ENCODE data around the gene RASSF8.
"Not testable (repeated sequence)": the region's sequence is repeated elsewhere in the genome, so short reads cannot be mapped to it uniquely, and the experiment has no call there.

Gene RASSF8

GRCh38 chr12:26056335-26056734, 97.9 kb downstream of the RASSF8 start:
- no peak overlapping the region for H3K4me3 ChIP-seq (replicated peaks; ENCODE audit: low read depth, low read length)
- no peak for DNase-seq (ENCODE audit: extremely low read depth, low read depth)
- TF ChIP-seq CTCF (IDR thresholded peaks at IDR 0.05; ENCODE audit: low read depth, low read length, missing control alignments): no peak

- not testable (repeated sequence) for DNase-seq (ENCODE audit: extremely low read depth, low read depth); H3K4me3 ChIP-seq (replicated peaks; ENCODE audit: low read depth, low read length)
Observed at GRCh38 chr12:26057271-26057670, 98.8 kb downstream of the RASSF8 start.

- DNase-seq (ENCODE audit: extremely low read depth, low read depth): no peak
- TF ChIP-seq CTCF (IDR thresholded peaks at IDR 0.05; ENCODE audit: low read depth, low read length, missing control alignments): peak; percentile 25
- no peak overlapping the region for H3K4me3 ChIP-seq (replicated peaks; ENCODE audit: low read depth, low read length)
Observed at GRCh38 chr12:26058308-26058707, 99.8 kb downstream of the RASSF8 start.

- no peak for DNase-seq (ENCODE audit: extremely low read depth, low read depth)
- no peak overlapping the region for H3K4me3 ChIP-seq (replicated peaks; ENCODE audit: low read depth, low read length)
- TF ChIP-seq CTCF (IDR thresholded peaks at IDR 0.05; ENCODE audit: low read depth, low read length, missing control alignments): no peak
Observed at GRCh38 chr12:26058818-26059217, 100.3 kb downstream of the RASSF8 start.

GRCh38 chr12:26062006-26062405, 103.5 kb downstream of the RASSF8 start:
- H3K4me3 ChIP-seq (replicated peaks; ENCODE audit: low read depth, low read length): no peak overlapping the region
- no peak for TF ChIP-seq CTCF (IDR thresholded peaks at IDR 0.05; ENCODE audit: low read depth, low read length, missing control alignments)
- no peak for DNase-seq (ENCODE audit: extremely low read depth, low read depth)

GRCh38 chr12:26062566-26062965, 104.1 kb downstream of the RASSF8 start:
- DNase-seq (ENCODE audit: extremely low read depth, low read depth): peak; percentile 29
- H3K4me3 ChIP-seq (replicated peaks; ENCODE audit: low read depth, low read length): no peak overlapping the region
- TF ChIP-seq CTCF (IDR thresholded peaks at IDR 0.05; ENCODE audit: low read depth, low read length, missing control alignments): no peak

GRCh38 chr12:26065451-26065850, 107.0 kb downstream of the RASSF8 start:
- no peak for DNase-seq (ENCODE audit: extremely low read depth, low read depth)
- no peak for TF ChIP-seq CTCF (IDR thresholded peaks at IDR 0.05; ENCODE audit: low read depth, low read length, missing control alignments)
- H3K4me3 ChIP-seq (replicated peaks; ENCODE audit: low read depth, low read length): no peak overlapping the region

All from HFF-Myc (cell line).